Endothelial cell (in vitro differentiated cells): ENCODE results near the gene LRFN3. TPM values are rescaled to one million over a fixed set of nuclear protein-coding genes. Genes with fewer than 3 reads are reported as not detected.
"Not testable (repeated sequence)": the region's sequence is repeated elsewhere in the genome, so short reads cannot be mapped to it uniquely, and the experiment has no call there.

Experiments used
- DNase-seq: peaks from one replicate; pipeline ENCODE4 v3.0.0; 2021; ENCODE audit warnings: low spot score
- H3K27ac Mint-ChIP-seq: one replicate; pipeline ENCODE4 v1.8.0; 2021; ENCODE audit warnings: mixed read lengths, inconsistent platforms; ENCODE audit not compliant: unreplicated experiment
- H3K27me3 Mint-ChIP-seq: one replicate; pipeline ENCODE4 v1.8.0; 2021; ENCODE audit warnings: mild to moderate bottlenecking, moderate library complexity, mixed read lengths, inconsistent platforms; ENCODE audit not compliant: unreplicated experiment
- H3K36me3 Mint-ChIP-seq: one replicate; pipeline ENCODE4 v1.8.0; 2021; ENCODE audit warnings: mild to moderate bottlenecking, low read depth, mixed read lengths, inconsistent platforms; ENCODE audit not compliant: unreplicated experiment
- H3K4me1 Mint-ChIP-seq: one replicate; pipeline ENCODE4 v1.8.0; 2021; ENCODE audit warnings: mild to moderate bottlenecking, mixed read lengths, inconsistent platforms; ENCODE audit not compliant: unreplicated experiment
- H3K4me3 Mint-ChIP-seq: one replicate; pipeline ENCODE4 v1.8.0; 2021; ENCODE audit warnings: mild to moderate bottlenecking, mixed read lengths, inconsistent platforms; ENCODE audit not compliant: unreplicated experiment
- H3K9me3 Mint-ChIP-seq: one replicate; pipeline ENCODE4 v1.8.0; 2021; ENCODE audit warnings: mixed read lengths, inconsistent platforms; ENCODE audit not compliant: unreplicated experiment
- CTCF ChIP-seq: fragments of 200-600 bp; sonication (generic); IDR thresholded peaks from one replicate; pipeline ENCODE4 v1.5.0; 2021; ENCODE audit warnings: antibody characterized with exemption; ENCODE audit not compliant: unreplicated experiment
- total RNA-seq: library from RNA; stranded (reverse); fragmentation: NEBNext Ultra II Directional; extraction: Animal tissue kit (Norgen Biotek cat#: 25700); gene quantifications from one replicate; pipeline ENCODE4 v1.2.1, GENCODE V29; 2021; ENCODE audit not compliant: unreplicated experiment

LRFN3 gene
- total RNA-seq, 1 donor from 2014 or later = 53.4 TPM

GRCh38 chr19:35905178-35905727 lies 30.9 kb upstream of the LRFN3 start:
- Mint-ChIP-seq H3K27me3 (peaks cover 15% of the 10 kb centered on the region), H3K9me3 (no peaks in the 10 kb centered on the region), H3K27ac (no peak overlapping the region), H3K4me3 (no peak overlapping the region), H3K36me3 (no peaks in the 10 kb centered on the region), H3K4me1 (peaks cover 21% of the 10 kb centered on the region)
- no peak for DNase-seq
- no peak for TF ChIP-seq CTCF

- no peak overlapping the region for H3K27ac Mint-ChIP-seq
- H3K27me3 Mint-ChIP-seq = peaks cover 11% of the 10 kb centered on the region
- H3K4me1 Mint-ChIP-seq = peaks cover 15% of the 10 kb centered on the region
- H3K36me3 Mint-ChIP-seq = no peaks in the 10 kb centered on the region
- DNase-seq = no peak
- TF ChIP-seq CTCF = no peak
- no peaks in the 10 kb centered on the region for H3K9me3 Mint-ChIP-seq
- H3K4me3 Mint-ChIP-seq = no peak overlapping the region
Observed at GRCh38 chr19:35907377-35907745, 28.8 kb upstream of the LRFN3 start.

- no peaks in the 10 kb centered on the region for H3K9me3 Mint-ChIP-seq
- no peak for DNase-seq
- no peaks in the 10 kb centered on the region for H3K36me3 Mint-ChIP-seq
- no peak for TF ChIP-seq CTCF
- H3K27ac Mint-ChIP-seq = no peak within 1 kb of the TSS
- H3K4me3 Mint-ChIP-seq = peak within 1 kb of the TSS; percentile 47
- peaks cover 8% of the 10 kb centered on the region for H3K4me1 Mint-ChIP-seq
- peaks cover 8% of the 10 kb centered on the region for H3K27me3 Mint-ChIP-seq
Observed at GRCh38 chr19:35908010-35908441, 28.1 kb upstream of the LRFN3 start, which contains the start of gene TYROBP. Gene TYROBP (minus strand): TSS chr19:35908295. CDS start chr19:35908228, 67 bp downstream.

GRCh38 chr19:35908973-35909683 lies 27.0 kb upstream of the LRFN3 start:
- Mint-ChIP-seq H3K27ac (no peak overlapping the region), H3K36me3 (no peaks in the 10 kb centered on the region), H3K4me1 (peaks cover 2% of the 10 kb centered on the region), H3K27me3 (peaks cover 7% of the 10 kb centered on the region), H3K4me3 (no peak overlapping the region), H3K9me3 (no peaks in the 10 kb centered on the region)
- no peak for TF ChIP-seq CTCF
- DNase-seq = no peak

- H3K4me3 Mint-ChIP-seq = no peak overlapping the region
- H3K4me1 Mint-ChIP-seq = peaks cover 2% of the 10 kb centered on the region
- no peak for DNase-seq
- no peak overlapping the region for H3K27ac Mint-ChIP-seq
- TF ChIP-seq CTCF = no peak
- no peaks in the 10 kb centered on the region for H3K36me3 Mint-ChIP-seq
- peaks cover 4% of the 10 kb centered on the region for H3K27me3 Mint-ChIP-seq
- H3K9me3 Mint-ChIP-seq = no peaks in the 10 kb centered on the region
Observed at GRCh38 chr19:35909684-35910035, 26.5 kb upstream of the LRFN3 start.

- not testable (repeated sequence) for DNase-seq, H3K9me3 Mint-ChIP-seq, H3K36me3 Mint-ChIP-seq, H3K4me1 Mint-ChIP-seq, H3K27me3 Mint-ChIP-seq, H3K27ac Mint-ChIP-seq, H3K4me3 Mint-ChIP-seq
Observed at GRCh38 chr19:35910355-35910754, 25.8 kb upstream of the LRFN3 start.
